H9 (cell line): Measurements from ENCODE around the gene LNX2. TPM values are rescaled to one million over a fixed set of nuclear protein-coding genes. Genes with fewer than 3 reads are reported as not detected.

Experiments used
- DNase-seq: peaks from one replicate; pipeline ENCODE4 v3.0.0-alpha.2; 2017
- H2AFZ ChIP-seq: one replicate; pipeline ENCODE4 v1.6.1; 2013; ENCODE audit warnings: mild to moderate bottlenecking, low read length, control low read depth, moderate library complexity
- H2AK5ac ChIP-seq: 2 replicates; pipeline ENCODE4 v1.6.1; 2013; ENCODE audit warnings: low read length, control low read depth, mixed read lengths; ENCODE audit not compliant: insufficient read length
- H2BK120ac ChIP-seq: one replicate; pipeline ENCODE4 v1.6.1; 2013; ENCODE audit warnings: low read depth, mild to moderate bottlenecking, low read length, control low read depth, inconsistent platforms; ENCODE audit not compliant: poor library complexity, severe bottlenecking
- H2BK12ac ChIP-seq: 2 replicates; pipeline ENCODE4 v1.6.1; 2013; ENCODE audit warnings: low read length, control low read depth, mixed read lengths, low read depth; ENCODE audit not compliant: insufficient read length
- H2BK15ac ChIP-seq: 2 replicates; pipeline ENCODE4 v1.6.1; 2013; ENCODE audit warnings: low read depth, low read length, control low read depth
- H2BK20ac ChIP-seq: one replicate; pipeline ENCODE4 v1.6.1; 2013; ENCODE audit warnings: low read depth, mild to moderate bottlenecking, low read length, control low read depth, inconsistent platforms; ENCODE audit not compliant: poor library complexity, severe bottlenecking
- H2BK5ac ChIP-seq: 2 replicates; pipeline ENCODE4 v1.6.1; 2013; ENCODE audit warnings: low read length, control low read depth, mixed read lengths; ENCODE audit not compliant: insufficient read length
- H3K14ac ChIP-seq: 2 replicates; pipeline ENCODE4 v1.6.1; 2013; ENCODE audit warnings: low read length, control low read depth; ENCODE audit not compliant: insufficient read depth
- H3K18ac ChIP-seq: 2 replicates; pipeline ENCODE4 v1.6.1; 2013; ENCODE audit warnings: low read depth, mild to moderate bottlenecking, mixed read lengths, low read length, control low read depth; ENCODE audit not compliant: insufficient read length
- H3K23ac ChIP-seq: 2 replicates; pipeline ENCODE4 v1.6.1; 2013; ENCODE audit warnings: low read length, control low read depth, mixed read lengths, low read depth; ENCODE audit not compliant: insufficient read length
- H3K23me2 ChIP-seq: 2 replicates; pipeline ENCODE4 v1.6.1; 2013; ENCODE audit warnings: low read depth, mild to moderate bottlenecking, mixed read lengths, low read length, control low read depth; ENCODE audit not compliant: insufficient read length, poor library complexity, severe bottlenecking
- H3K27ac ChIP-seq: 2 replicates; pipeline ENCODE4 v1.5.1; 2013; ENCODE audit warnings: low read length, control low read depth, mixed read lengths, low read depth; ENCODE audit not compliant: insufficient read length
- H3K27me3 ChIP-seq: 2 replicates; pipeline ENCODE4 v1.6.1; 2013; ENCODE audit warnings: low read length, control low read depth, inconsistent platforms; ENCODE audit not compliant: insufficient read depth
- H3K4ac ChIP-seq: 2 replicates; pipeline ENCODE4 v1.6.1; 2013; ENCODE audit warnings: low read depth, mild to moderate bottlenecking, control low read depth, inconsistent platforms, low read length, moderate library complexity
- H3K4me1 ChIP-seq: 2 replicates; pipeline ENCODE4 v1.6.1; 2013; ENCODE audit warnings: low read length, control low read depth, inconsistent platforms; ENCODE audit not compliant: insufficient read depth
- H3K4me2 ChIP-seq: 2 replicates; pipeline ENCODE4 v1.6.1; 2013; ENCODE audit warnings: low read length, control low read depth, mixed read lengths; ENCODE audit not compliant: insufficient read length, insufficient read depth
- H3K56ac ChIP-seq: 2 replicates; pipeline ENCODE4 v1.6.1; 2013; ENCODE audit warnings: low read depth, mild to moderate bottlenecking, mixed read lengths, low read length, control low read depth; ENCODE audit not compliant: insufficient read length
- H3K79me1 ChIP-seq: 2 replicates; pipeline ENCODE4 v1.6.1; 2013; ENCODE audit warnings: low read depth, mild to moderate bottlenecking, moderate library complexity, low read length, control low read depth, inconsistent platforms; ENCODE audit not compliant: insufficient read depth, poor library complexity, severe bottlenecking
- H3K79me2 ChIP-seq: 2 replicates; pipeline ENCODE4 v1.6.1; 2013; ENCODE audit warnings: low read length, control low read depth, inconsistent platforms; ENCODE audit not compliant: insufficient read depth
- H3K9ac ChIP-seq: 2 replicates; pipeline ENCODE4 v1.6.1; 2013; ENCODE audit warnings: low read length, control low read depth, mixed read lengths; ENCODE audit not compliant: insufficient read length; ENCODE audit errors: extremely low read depth
- H3K9me3 ChIP-seq: one replicate; pipeline ENCODE4 v1.6.1; 2013; ENCODE audit warnings: low read depth, low read length, inconsistent platforms; ENCODE audit not compliant: control insufficient read depth
- H3T11ph ChIP-seq: one replicate; pipeline ENCODE4 v1.6.1; 2013; ENCODE audit warnings: mild to moderate bottlenecking, low read length, control low read depth, inconsistent platforms
- H4K20me1 ChIP-seq: one replicate; pipeline ENCODE4 v1.6.1; 2013; ENCODE audit not compliant: control insufficient read depth, insufficient read length, insufficient read depth
- H4K5ac ChIP-seq: 2 replicates; pipeline ENCODE4 v1.6.1; 2013; ENCODE audit warnings: low read depth, mild to moderate bottlenecking, mixed read lengths, low read length, control low read depth; ENCODE audit not compliant: insufficient read length
- H4K8ac ChIP-seq: replicated peaks from 2 replicates; pipeline ENCODE4 v1.6.1; 2013; ENCODE audit warnings: low read length, control low read depth, mixed read lengths, low read depth; ENCODE audit not compliant: insufficient read length
- H4K91ac ChIP-seq: 2 replicates; pipeline ENCODE4 v1.6.1; 2013; ENCODE audit warnings: low read depth, mild to moderate bottlenecking, moderate library complexity, mixed read lengths, low read length, control low read depth; ENCODE audit not compliant: insufficient read length
- H3K27ac Mint-ChIP-seq, 3 experiments: 2 replicates in 2 of 3; 3 replicates in 1 of 3; pipeline ENCODE4 v1.8.0; 2020 to 2021; ENCODE audit warnings: mixed read lengths in 3 of 3, mild to moderate bottlenecking in 1 of 3, moderate library complexity in 1 of 3
- H3K27me3 Mint-ChIP-seq: 2 replicates; pipeline ENCODE4 v1.8.0; 2021; ENCODE audit warnings: low read depth, mild to moderate bottlenecking, moderate library complexity, mixed read lengths
- H3K36me3 Mint-ChIP-seq, 3 experiments: 2 replicates in 2 of 3; 3 replicates in 1 of 3; pipeline ENCODE4 v1.8.0; 2020 to 2021; ENCODE audit warnings: low read depth in 3 of 3, mixed read lengths in 3 of 3; ENCODE audit not compliant: insufficient read depth in 1 of 3
- H3K4me1 Mint-ChIP-seq, 2 experiments: 2 replicates each; pipeline ENCODE4 v1.8.0; 2020; ENCODE audit warnings: mixed read lengths in 2 of 2
- H3K4me3 Mint-ChIP-seq, 2 experiments: 2 replicates in 1 of 2; 3 replicates in 1 of 2; pipeline ENCODE4 v1.8.0; 2020 to 2021; ENCODE audit warnings: mild to moderate bottlenecking in 2 of 2, mixed read lengths in 2 of 2, moderate library complexity in 1 of 2
- H3K9me3 Mint-ChIP-seq, 2 experiments: 2 replicates in 1 of 2; 3 replicates in 1 of 2; pipeline ENCODE4 v1.8.0; 2020; ENCODE audit warnings: mild to moderate bottlenecking in 2 of 2, mixed read lengths in 2 of 2, moderate library complexity in 1 of 2
- WGBS: extraction: QIAGEN DNeasy Blood & Tissue Kit; methylation state at CpG from one replicate; pipeline ENCODE4 v1.1.7; 2013; ENCODE audit warnings: missing lambda C conversion rate, low lambda C conversion rate, mixed read lengths; ENCODE audit not compliant: insufficient read length; ENCODE audit errors: extremely low coverage; 5-methylcytosine and 5-hydroxymethylcytosine counted together
- total RNA-seq: library from RNA; stranded (reverse); gene quantifications from 2 replicates; pipeline ENCODE4 v1.2.1, GENCODE V29; 2021
- TF ChIP-seq, protein P1 (sequence below): fragments of 200-600 bp; sonication (generic); conservative IDR thresholded peaks from 3 replicates; pipeline ENCODE4 v1.8.0; 2021; ENCODE audit warnings: antibody characterized with exemption, mild to moderate bottlenecking

LNX2 gene
- total RNA-seq, 1 experiment from 2014 or later = 12.4 TPM

DNA sequence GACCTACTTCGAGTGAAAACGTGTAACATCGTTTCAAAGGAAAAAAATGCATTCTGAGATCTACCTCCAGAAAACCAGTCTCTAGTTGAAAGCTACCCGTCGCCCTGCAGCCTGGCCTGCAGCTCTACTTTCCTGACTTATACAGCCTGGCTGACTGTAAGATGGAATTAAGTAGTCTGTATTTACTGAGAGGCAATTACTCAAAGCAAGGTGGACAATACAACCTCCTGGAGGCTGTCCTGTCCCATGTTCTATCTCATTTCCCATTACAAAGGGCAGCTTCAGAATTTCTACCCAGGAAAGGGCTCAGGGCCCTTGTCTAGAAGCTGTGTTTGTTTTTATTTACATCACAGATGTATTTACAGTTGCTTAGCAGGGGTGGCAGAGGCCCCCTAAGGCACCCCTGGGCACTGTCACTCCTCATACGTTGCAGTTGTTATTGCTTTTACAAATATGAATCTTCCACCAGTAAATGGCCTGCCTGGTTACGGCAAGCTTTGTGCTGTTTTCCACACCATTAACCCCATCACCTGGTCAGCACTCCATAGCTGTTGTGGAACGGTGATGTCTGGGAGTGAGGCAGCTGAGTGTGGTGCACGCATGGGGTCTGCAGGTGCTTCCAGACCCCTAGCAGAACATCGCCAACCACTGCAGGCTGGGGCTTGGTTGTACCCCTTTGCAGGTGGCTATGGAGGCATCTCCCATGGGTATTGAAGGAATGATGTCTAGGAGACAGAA, 123.6 kb downstream of the LNX2 start:
- no peaks in the 10 kb centered on the region for H3K79me1 ChIP-seq
- H3K27ac Mint-ChIP-seq = peak overlapping the region in 2 of 3 experiments; percentile 57 to 62; a peak in 2 of 7 replicates
- no peak overlapping the region for H2BK120ac ChIP-seq
- no peaks in the 10 kb centered on the region for H3K9me3 ChIP-seq
- no peaks in the 10 kb centered on the region for H3K23me2 ChIP-seq
- no peak overlapping the region for H2AK5ac ChIP-seq
- H3T11ph ChIP-seq = no peak overlapping the region
- H3K4ac ChIP-seq = no peak overlapping the region
- TF ChIP-seq, protein P1, sequence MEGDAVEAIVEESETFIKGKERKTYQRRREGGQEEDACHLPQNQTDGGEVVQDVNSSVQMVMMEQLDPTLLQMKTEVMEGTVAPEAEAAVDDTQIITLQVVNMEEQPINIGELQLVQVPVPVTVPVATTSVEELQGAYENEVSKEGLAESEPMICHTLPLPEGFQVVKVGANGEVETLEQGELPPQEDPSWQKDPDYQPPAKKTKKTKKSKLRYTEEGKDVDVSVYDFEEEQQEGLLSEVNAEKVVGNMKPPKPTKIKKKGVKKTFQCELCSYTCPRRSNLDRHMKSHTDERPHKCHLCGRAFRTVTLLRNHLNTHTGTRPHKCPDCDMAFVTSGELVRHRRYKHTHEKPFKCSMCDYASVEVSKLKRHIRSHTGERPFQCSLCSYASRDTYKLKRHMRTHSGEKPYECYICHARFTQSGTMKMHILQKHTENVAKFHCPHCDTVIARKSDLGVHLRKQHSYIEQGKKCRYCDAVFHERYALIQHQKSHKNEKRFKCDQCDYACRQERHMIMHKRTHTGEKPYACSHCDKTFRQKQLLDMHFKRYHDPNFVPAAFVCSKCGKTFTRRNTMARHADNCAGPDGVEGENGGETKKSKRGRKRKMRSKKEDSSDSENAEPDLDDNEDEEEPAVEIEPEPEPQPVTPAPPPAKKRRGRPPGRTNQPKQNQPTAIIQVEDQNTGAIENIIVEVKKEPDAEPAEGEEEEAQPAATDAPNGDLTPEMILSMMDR = no peak
- H3K18ac ChIP-seq = no peak overlapping the region
- no peak overlapping the region for H2BK15ac ChIP-seq
- no peaks in the 10 kb centered on the region for H4K20me1 ChIP-seq
- WGBS = no CpG with 5 or more reads among the region's 10 CpGs
- no peak overlapping the region for H4K8ac ChIP-seq
- H3K4me1 ChIP-seq = no peaks in the 10 kb centered on the region
- no peaks in the 10 kb centered on the region for H3K27me3 ChIP-seq
- no peak overlapping the region for H2BK12ac ChIP-seq
- H3K14ac ChIP-seq = no peak overlapping the region
- H3K79me2 ChIP-seq = no peaks in the 10 kb centered on the region
- no peaks in the 10 kb centered on the region for H3K36me3 Mint-ChIP-seq
- H2AFZ ChIP-seq = no peak overlapping the region
- H4K91ac ChIP-seq = no peak overlapping the region
- DNase-seq = no peak
- no peak overlapping the region for H3K4me3 Mint-ChIP-seq
- H2BK5ac ChIP-seq = no peak overlapping the region
- peaks cover 2% of the 10 kb centered on the region for H3K27me3 Mint-ChIP-seq
- no peaks in the 10 kb centered on the region for H3K9me3 Mint-ChIP-seq
- no peak overlapping the region for H3K27ac ChIP-seq
- peaks cover 12 to 28% of the 10 kb centered on the region in 2 experiments for H3K4me1 Mint-ChIP-seq
- no peak overlapping the region for H2BK20ac ChIP-seq
- H3K23ac ChIP-seq = no peak overlapping the region
- no peak overlapping the region for H3K9ac ChIP-seq
- no peak overlapping the region for H3K56ac ChIP-seq
- no peak overlapping the region for H4K5ac ChIP-seq
- no peak overlapping the region for H3K4me2 ChIP-seq
